Natural killer cell (primary cell): ENCODE results near the gene PLA2G2F. TPM values are rescaled to one million over a fixed set of nuclear protein-coding genes. Genes with fewer than 3 reads are reported as not detected.

ENCODE experiments used
- ATAC-seq, 3 donors: fragments of 150-1000 bp in 2 of 3; fragments of 200-7000 bp in 1 of 3; cut with Tn5 transposase; 1 replicate in 1 of 3; 2 replicates in 2 of 3; pipeline ENCODE4 v1.10.0; 2021; ENCODE audit warnings: mild to moderate bottlenecking in 2 of 3, moderate library complexity in 2 of 3
- DNase-seq, 2 donors: peaks; one replicate each; pipeline versions ENCODE4 v3.0.0 to v3.0.0-alpha.2; 2013 to 2021; ENCODE audit warnings: mixed read lengths in 1 of 2
- H3K27ac ChIP-seq: one replicate; pipeline ENCODE4 v1.5.1; 2013; ENCODE audit warnings: mild to moderate bottlenecking, low read length
- H3K27me3 ChIP-seq: one replicate; pipeline ENCODE4 v1.6.1; 2013; ENCODE audit warnings: low read length; ENCODE audit not compliant: control insufficient read depth, insufficient read depth
- H3K36me3 ChIP-seq: one replicate; pipeline ENCODE4 v1.6.1; 2013; ENCODE audit warnings: low read length; ENCODE audit not compliant: control insufficient read depth, insufficient read depth
- H3K4me1 ChIP-seq: one replicate; pipeline ENCODE4 v1.6.1; 2013; ENCODE audit warnings: low read length; ENCODE audit not compliant: control insufficient read depth, insufficient read depth
- H3K4me3 ChIP-seq: one replicate; pipeline ENCODE4 v1.5.1; 2013; ENCODE audit warnings: low read length
- H3K9me3 ChIP-seq: one replicate; pipeline ENCODE4 v1.6.1; 2013; ENCODE audit warnings: low read length; ENCODE audit not compliant: control insufficient read depth, insufficient read depth
- H3K27ac Mint-ChIP-seq, 2 donors: one replicate each; pipeline ENCODE4 v1.8.0; 2022; ENCODE audit warnings: mild to moderate bottlenecking in 2 of 2, mixed read lengths in 2 of 2, moderate library complexity in 1 of 2
- H3K27me3 Mint-ChIP-seq, 2 donors: one replicate each; pipeline ENCODE4 v1.8.0; 2022; ENCODE audit warnings: low read depth in 2 of 2, mixed read lengths in 2 of 2
- H3K36me3 Mint-ChIP-seq: one replicate; pipeline ENCODE4 v1.8.0; 2022; ENCODE audit warnings: mixed read lengths
- H3K4me1 Mint-ChIP-seq, 2 donors: one replicate each; pipeline ENCODE4 v1.8.0; 2022; ENCODE audit warnings: mixed read lengths in 2 of 2
- H3K4me3 Mint-ChIP-seq: one replicate; pipeline ENCODE4 v1.8.0; 2022; ENCODE audit warnings: mild to moderate bottlenecking, moderate library complexity, mixed read lengths
- H3K9me3 Mint-ChIP-seq, 2 donors: one replicate each; pipeline ENCODE4 v1.8.0; 2022; ENCODE audit warnings: mixed read lengths in 2 of 2
- CTCF ChIP-seq: fragments of 200-600 bp; IDR thresholded peaks from one replicate; pipeline ENCODE4 v1.8.0; 2022; ENCODE audit warnings: antibody characterized with exemption
- WGBS: methylation state at CpG from one replicate; pipeline ENCODE4 v1.1.7; 2013; ENCODE audit warnings: missing lambda C conversion rate; ENCODE audit not compliant: insufficient coverage; 5-methylcytosine and 5-hydroxymethylcytosine counted together
- intact Hi-C: fragments of 100-400 bp; cut with micrococcal nuclease; formaldehyde crosslinking; loops from one replicate; pipeline ENCODE4 v1.14.2; 2022
- total RNA-seq, 4 donors: library from RNA; stranded (reverse); fragments of 120-200 nt in 1 of 4; gene quantifications; one replicate each; pipeline versions ENCODE4 v1.2.3 to v1.2.4, GENCODE V29; 2013 to 2022

Gene PLA2G2F
- total RNA-seq, 3 donors from 2014 or later (not counting 1 experiment from before 2014, with no cell fraction given), result not detected

- intact Hi-C loops, result no loop called here
- Mint-ChIP-seq H3K9me3 (no peaks in the 10 kb centered on the region), H3K36me3 (no peaks in the 10 kb centered on the region), H3K4me1 (peaks cover 30 to 35% of the 10 kb centered on the region in 2 donors), H3K27me3 (peaks cover 9 to 10% of the 10 kb centered on the region in 2 donors), H3K27ac (no peak overlapping the region), H3K4me3 (no peak overlapping the region)
- no peak for ATAC-seq
- DNase-seq, result no peak
- no peaks in the 10 kb centered on the region for H3K9me3 ChIP-seq
- 91% methylated on average over 19 of the region's 19 CpGs for WGBS
- no peak overlapping the region for H3K27ac ChIP-seq
- peaks cover 39% of the 10 kb centered on the region for H3K4me1 ChIP-seq
- no peak for TF ChIP-seq CTCF
- no peaks in the 10 kb centered on the region for H3K36me3 ChIP-seq
- H3K4me3 ChIP-seq, result no peak overlapping the region
- no peaks in the 10 kb centered on the region for H3K27me3 ChIP-seq
Observed at GRCh38 chr1:20190256-20191160, 51.4 kb downstream of the PLA2G2F start.

- no peaks in the 10 kb centered on the region for H3K9me3 ChIP-seq
- intact Hi-C loops, result no loop called here
- no peak overlapping the region for H3K27ac Mint-ChIP-seq
- TF ChIP-seq CTCF, result no peak
- no peak overlapping the region for H3K27ac ChIP-seq
- no peak for DNase-seq
- ATAC-seq, result no peak
- H3K4me1 Mint-ChIP-seq, result peaks cover 27 to 30% of the 10 kb centered on the region in 2 donors
- peaks cover 9 to 10% of the 10 kb centered on the region in 2 donors for H3K27me3 Mint-ChIP-seq
- no peak overlapping the region for H3K4me3 ChIP-seq
- H3K4me1 ChIP-seq, result peaks cover 33% of the 10 kb centered on the region
- WGBS, result 88% methylated on average over 12 of the region's 12 CpGs
- H3K27me3 ChIP-seq, result no peaks in the 10 kb centered on the region
- no peak overlapping the region for H3K4me3 Mint-ChIP-seq
- H3K9me3 Mint-ChIP-seq, result no peaks in the 10 kb centered on the region
- no peaks in the 10 kb centered on the region for H3K36me3 ChIP-seq
- H3K36me3 Mint-ChIP-seq, result no peaks in the 10 kb centered on the region
Observed at GRCh38 chr1:20191266-20191825, 52.2 kb downstream of the PLA2G2F start.

GRCh38 chr1:20192364-20192763, 53.2 kb downstream of the PLA2G2F start:
- Mint-ChIP-seq H3K36me3 (no peaks in the 10 kb centered on the region), H3K4me1 (peaks cover 17 to 20% of the 10 kb centered on the region in 2 donors)

More at GRCh38 chr1:20192364-20192763, 53.2 kb downstream of the PLA2G2F start:
- H3K4me3 ChIP-seq, result no peak overlapping the region
- no peak overlapping the region for H3K27ac Mint-ChIP-seq
- no peak overlapping the region for H3K27ac ChIP-seq
- no peak overlapping the region for H3K4me3 Mint-ChIP-seq
- H3K27me3 Mint-ChIP-seq, result peaks cover 9 to 14% of the 10 kb centered on the region in 2 donors
- TF ChIP-seq CTCF, result no peak
- no peaks in the 10 kb centered on the region for H3K9me3 Mint-ChIP-seq
- no peaks in the 10 kb centered on the region for H3K27me3 ChIP-seq
- DNase-seq (no peak), ATAC-seq (no peak)
- peaks cover 23% of the 10 kb centered on the region for H3K4me1 ChIP-seq
- H3K9me3 ChIP-seq, result no peaks in the 10 kb centered on the region
- no peaks in the 10 kb centered on the region for H3K36me3 ChIP-seq
- intact Hi-C loops, result no loop called here
- WGBS, result 88% methylated on average over 5 of the region's 5 CpGs
